ENCODE results near the gene ENO1. TPM values are rescaled to one million over a fixed set of nuclear protein-coding genes. Genes with fewer than 3 reads are reported as not detected.

ENO1 gene
- total RNA-seq, 6 experiments from 2014 or later, result 1,376 to 1,744 (median 1,709) TPM

DNA sequence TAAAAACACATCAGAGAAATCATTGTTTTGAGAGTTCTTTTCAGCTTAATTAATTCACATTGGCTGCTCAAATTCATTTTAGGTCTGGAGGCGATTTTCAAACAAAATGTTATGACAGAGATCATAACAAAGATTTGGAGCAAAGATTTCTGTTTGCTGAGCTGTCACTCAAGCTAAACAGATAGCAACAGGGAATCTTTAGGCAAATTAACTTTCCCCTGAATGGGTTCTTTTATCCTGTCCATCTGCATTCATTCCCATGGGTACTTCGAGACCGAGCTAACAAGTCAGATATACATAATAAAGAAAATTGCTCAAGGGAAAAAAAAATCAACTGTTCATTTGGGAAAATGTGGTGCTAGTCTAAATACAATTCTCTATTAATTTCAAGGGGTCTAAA, 37.0 kb upstream of the ENO1 start:
- Mint-ChIP-seq H3K27ac (no peak overlapping the region), H3K4me3 (no peak overlapping the region)

GRCh38 chr1:8914466-8914865, 36.0 kb upstream of the ENO1 start:
- H3K4me1 Mint-ChIP-seq (ENCODE audit: low read depth), result peaks cover 28% of the 10 kb centered on the region
- no peak overlapping the region for H3K4me3 Mint-ChIP-seq
- H3K9me3 Mint-ChIP-seq, result peaks cover 9% of the 10 kb centered on the region
- H3K27me3 Mint-ChIP-seq (ENCODE audit: insufficient read depth), result peaks cover 1% of the 10 kb centered on the region
- DNase-seq, result no peak
- no peak overlapping the region for H3K27ac Mint-ChIP-seq
- TF ChIP-seq CTCF (IDR thresholded peaks at IDR 0.05), result no peak
- H3K36me3 Mint-ChIP-seq (ENCODE audit: low read depth), result no peaks in the 10 kb centered on the region

More for the DNA sequence above, 37.0 kb upstream of the ENO1 start:
- H3K9me3 Mint-ChIP-seq, result peaks cover 4% of the 10 kb centered on the region
- H3K27me3 Mint-ChIP-seq (ENCODE audit: insufficient read depth), result no peaks in the 10 kb centered on the region; the same call in none of the 2 replicates
- no peaks in the 10 kb centered on the region for H3K36me3 Mint-ChIP-seq (ENCODE audit: low read depth)
- no peak for TF ChIP-seq CTCF (IDR thresholded peaks at IDR 0.05)
- DNase-seq, result no peak
- peaks cover 22% of the 10 kb centered on the region for H3K4me1 Mint-ChIP-seq (ENCODE audit: low read depth)

GRCh38 chr1:8913457-8913856, 35.0 kb upstream of the ENO1 start:
- no peak for DNase-seq
- no peak for TF ChIP-seq CTCF (IDR thresholded peaks at IDR 0.05)
- Mint-ChIP-seq H3K4me1 (ENCODE audit: low read depth) (peaks cover 29% of the 10 kb centered on the region), H3K27ac (no peak overlapping the region), H3K27me3 (ENCODE audit: insufficient read depth) (peaks cover 1% of the 10 kb centered on the region), H3K36me3 (ENCODE audit: low read depth) (no peaks in the 10 kb centered on the region), H3K9me3 (peaks cover 9% of the 10 kb centered on the region), H3K4me3 (no peak overlapping the region)

GRCh38 chr1:8911416-8912309, 33.2 kb upstream of the ENO1 start:
- no peak overlapping the region for H3K27ac Mint-ChIP-seq
- peaks cover 1% of the 10 kb centered on the region for H3K27me3 Mint-ChIP-seq (ENCODE audit: insufficient read depth)
- 0 out of 2 replicates have a peak, but pooled peaks have one; percentile 8 for TF ChIP-seq CTCF (IDR thresholded peaks at IDR 0.05)
- H3K36me3 Mint-ChIP-seq (ENCODE audit: low read depth), result no peaks in the 10 kb centered on the region
- peaks cover 9% of the 10 kb centered on the region for H3K9me3 Mint-ChIP-seq
- H3K4me1 Mint-ChIP-seq (ENCODE audit: low read depth), result peaks cover 25% of the 10 kb centered on the region
- no peak for DNase-seq
- no peak overlapping the region for H3K4me3 Mint-ChIP-seq

DNA sequence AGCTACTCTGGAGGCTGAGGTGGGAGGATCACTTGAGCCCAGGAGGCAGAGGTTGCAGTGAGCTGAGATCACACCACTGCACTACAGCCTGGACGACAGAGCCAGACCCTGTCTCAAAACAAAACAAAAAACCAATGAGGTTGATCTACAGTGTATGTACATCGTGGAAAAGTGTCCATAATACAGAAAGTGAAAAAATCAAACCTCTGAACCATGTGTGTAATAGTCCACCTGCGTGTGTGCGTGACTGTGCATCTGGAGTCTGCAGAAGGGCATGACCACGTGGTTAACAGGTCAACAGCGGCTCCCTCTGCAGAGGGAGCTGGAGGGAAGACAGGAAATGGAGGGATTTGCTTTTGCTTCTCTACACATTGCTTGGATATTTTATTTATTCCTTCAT, 32.4 kb upstream of the ENO1 start:
- peaks cover 27% of the 10 kb centered on the region for H3K4me1 Mint-ChIP-seq (ENCODE audit: low read depth)
- H3K9me3 Mint-ChIP-seq, result peaks cover 9% of the 10 kb centered on the region
- no peak for DNase-seq
- no peak for TF ChIP-seq CTCF (IDR thresholded peaks at IDR 0.05)
- H3K36me3 Mint-ChIP-seq (ENCODE audit: low read depth), result no peaks in the 10 kb centered on the region
- no peak overlapping the region for H3K27ac Mint-ChIP-seq
- H3K4me3 Mint-ChIP-seq, result no peak overlapping the region
- peaks cover 1% of the 10 kb centered on the region; the same call in 1 of the 2 replicates for H3K27me3 Mint-ChIP-seq (ENCODE audit: insufficient read depth)

Measured in HFFc6 (cell line).